Skeletal muscle tissue (tissue), 4 donors: ENCODE data around the gene PPAT. TPM values are rescaled to one million over a fixed set of nuclear protein-coding genes. Genes with fewer than 3 reads are reported as not detected.
"Not testable (repeated sequence)": the region's sequence is repeated elsewhere in the genome, so short reads cannot be mapped to it uniquely, and the experiment has no call there.

ENCODE experiments used
- H3K27ac ChIP-seq: one replicate; pipeline ENCODE4 v1.7.0; 2013; ENCODE audit warnings: mild to moderate bottlenecking, low read depth, low read length, inconsistent platforms
- H3K27me3 ChIP-seq, 3 donors: one replicate each; pipeline ENCODE4 v1.7.0; 2013; ENCODE audit warnings: low read length in 3 of 3; ENCODE audit not compliant: control insufficient read depth in 3 of 3, insufficient read depth in 3 of 3
- H3K36me3 ChIP-seq, 3 donors: one replicate each; pipeline ENCODE4 v1.7.0; 2013; ENCODE audit warnings: low read length in 3 of 3; ENCODE audit not compliant: control insufficient read depth in 3 of 3, insufficient read depth in 3 of 3
- H3K4me1 ChIP-seq, 3 donors: one replicate each; pipeline ENCODE4 v1.7.0; 2013; ENCODE audit warnings: low read length in 3 of 3, mild to moderate bottlenecking in 3 of 3; ENCODE audit not compliant: control insufficient read depth in 3 of 3, insufficient read depth in 3 of 3
- H3K4me3 ChIP-seq, 3 donors: one replicate each; pipeline ENCODE4 v1.7.0; 2013; ENCODE audit warnings: low read length in 3 of 3
- H3K9ac ChIP-seq, 3 donors: one replicate each; pipeline ENCODE4 v1.7.0; 2013; ENCODE audit warnings: low read length in 3 of 3, mild to moderate bottlenecking in 3 of 3, moderate library complexity in 2 of 3, low read depth in 1 of 3
- H3K9me3 ChIP-seq, 3 donors: one replicate each; pipeline ENCODE4 v1.7.0; 2013; ENCODE audit warnings: low read length in 3 of 3; ENCODE audit not compliant: control insufficient read depth in 3 of 3
- total RNA-seq: library from RNA; depleted of rRNA; stranded (reverse); fragments of >200 nt; gene quantifications from one replicate; pipeline ENCODE4 v1.2.3, GENCODE V29; 2014
- donor health status: Osteomylitis.

The PPAT gene
- 9.4 TPM for total RNA-seq

DNA sequence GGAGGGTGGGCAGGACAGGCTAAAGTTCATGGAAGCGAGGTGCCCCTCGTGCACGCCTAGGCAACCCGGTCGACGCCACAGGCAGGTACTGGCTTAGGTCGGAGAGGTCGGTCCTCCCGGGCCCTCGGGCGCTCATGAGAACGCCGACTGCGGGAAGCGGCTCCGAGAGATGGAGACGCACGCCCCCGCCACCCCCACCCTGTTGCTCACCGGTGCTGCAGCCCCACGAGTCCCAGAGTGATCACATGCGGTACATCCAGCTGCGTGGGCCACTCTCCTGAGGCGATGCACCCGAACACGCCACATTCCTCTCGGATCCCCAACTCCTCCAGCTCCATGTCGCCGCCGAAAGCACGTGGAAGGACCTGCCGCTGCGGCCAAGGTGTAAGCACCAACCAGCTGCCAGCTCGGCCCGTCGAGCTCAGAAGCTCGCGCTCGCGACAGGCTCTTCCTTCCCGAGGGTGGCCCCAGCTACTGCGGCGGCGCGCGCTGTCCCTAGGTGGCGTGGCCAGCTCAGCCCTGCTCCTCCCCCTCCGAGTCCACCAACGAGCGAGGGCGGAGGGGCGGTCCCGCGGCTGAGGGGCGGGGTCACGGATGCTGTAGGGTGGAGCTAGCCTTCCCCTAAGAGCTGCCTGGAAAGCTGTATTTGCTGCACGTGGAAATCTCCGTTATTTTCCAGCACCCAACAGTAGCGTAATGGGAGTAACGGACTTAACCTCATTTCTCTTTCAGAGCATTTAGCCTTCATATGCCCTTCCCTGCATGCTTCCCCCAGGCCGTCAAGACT, at the start of gene PPAT:
TSS of gene PPAT (minus strand) at position 476 of the 787 bp plus-strand sequence. CDS start at position 338, 138 bp downstream.
- no peaks in the 10 kb centered on the region for H3K9me3 ChIP-seq
- peak within 1 kb of the TSS; percentile 92 to 97 (median 95) for H3K4me3 ChIP-seq
- peaks cover 10 to 28% (median 13%) of the 10 kb centered on the region in 3 donors for H3K4me1 ChIP-seq
- no peaks in the 10 kb centered on the region for H3K27me3 ChIP-seq
- peak within 1 kb of the TSS; percentile 79 to 92 (median 85) for H3K9ac ChIP-seq
- peak within 1 kb of the TSS; percentile 94 for H3K27ac ChIP-seq
- peaks cover 0 to 2% (median 0%) of the 10 kb centered on the region in 3 donors for H3K36me3 ChIP-seq

DNA sequence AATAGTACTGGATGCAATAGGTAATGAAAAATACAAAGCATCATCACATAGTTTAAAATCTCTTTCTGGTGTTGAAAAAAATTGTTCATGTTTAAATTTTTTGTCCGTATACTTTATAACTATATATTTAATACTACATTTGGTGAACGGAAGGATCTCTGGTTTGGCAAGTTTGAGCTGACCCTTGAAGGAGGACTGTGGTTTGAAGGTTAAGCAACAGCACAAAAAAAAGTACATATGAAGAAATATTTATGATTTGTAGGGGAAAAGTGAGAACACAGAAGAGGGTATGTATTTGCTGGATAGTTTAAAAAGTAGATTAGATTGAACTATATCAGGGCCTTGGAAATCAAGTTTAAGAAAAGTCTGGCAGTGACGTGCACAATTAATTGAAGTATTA, 45.3 kb upstream of the PPAT start:
- no peak overlapping the region for H3K27ac ChIP-seq
- H3K9me3 ChIP-seq: no peaks in the 10 kb centered on the region
- H3K4me1 ChIP-seq: no peaks in the 10 kb centered on the region
- H3K27me3 ChIP-seq: no peaks in the 10 kb centered on the region
- no peak overlapping the region for H3K9ac ChIP-seq
- H3K36me3 ChIP-seq: peaks cover 23 to 54% (median 43%) of the 10 kb centered on the region in 3 donors
- no peak overlapping the region for H3K4me3 ChIP-seq

DNA sequence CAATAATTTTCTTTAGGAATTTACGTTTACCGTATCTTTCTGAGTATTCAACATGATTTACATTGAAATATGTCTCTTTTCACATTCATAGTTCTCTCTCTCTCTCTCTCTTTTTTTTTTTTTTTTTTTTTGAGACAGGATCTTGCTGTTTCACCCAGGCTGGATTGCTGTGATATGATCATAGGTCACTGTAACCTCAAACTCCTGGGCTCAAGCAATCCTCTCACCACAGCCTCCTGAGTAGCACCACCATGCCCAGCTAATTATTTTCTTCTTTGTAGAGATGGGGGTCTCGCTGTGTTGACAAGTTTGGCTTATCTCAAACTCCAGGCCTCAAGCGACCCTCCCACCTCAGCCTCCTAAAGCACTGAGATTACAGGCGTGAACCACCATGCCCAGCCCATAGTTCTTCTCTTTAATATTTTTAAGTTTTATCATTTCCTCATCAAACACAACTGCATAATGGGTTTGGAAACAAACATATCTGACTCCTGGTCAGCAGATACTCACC, 41.8 kb upstream of the PPAT start:
- no peaks in the 10 kb centered on the region for H3K4me1 ChIP-seq
- H3K27me3 ChIP-seq: no peaks in the 10 kb centered on the region
- no peak overlapping the region for H3K9ac ChIP-seq
- no peaks in the 10 kb centered on the region for H3K9me3 ChIP-seq
- no peak overlapping the region for H3K27ac ChIP-seq
- H3K4me3 ChIP-seq: no peak overlapping the region
- peaks cover 31 to 53% (median 44%) of the 10 kb centered on the region in 3 donors for H3K36me3 ChIP-seq

DNA sequence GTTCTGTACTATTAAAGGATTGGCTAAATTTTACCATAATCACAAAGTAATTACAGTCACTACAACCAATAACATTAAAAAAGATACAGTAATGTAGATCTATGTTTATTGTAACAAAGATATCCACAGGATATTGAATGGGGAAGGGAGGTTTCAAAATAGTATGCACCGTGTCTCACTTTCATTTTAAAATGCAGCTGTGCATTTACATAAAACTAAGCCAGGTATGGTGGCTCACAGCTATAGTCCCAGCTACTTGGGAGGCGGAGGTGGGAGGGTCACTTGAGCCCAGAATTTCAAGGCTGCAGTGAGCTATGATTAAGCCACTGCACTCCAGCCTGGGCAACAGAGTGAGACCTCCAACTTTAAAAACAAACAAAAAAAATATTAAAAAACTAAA, 40.5 kb upstream of the PPAT start:
- no peaks in the 10 kb centered on the region for H3K4me1 ChIP-seq
- no peaks in the 10 kb centered on the region for H3K9me3 ChIP-seq
- no peaks in the 10 kb centered on the region for H3K27me3 ChIP-seq
- no peak overlapping the region for H3K27ac ChIP-seq
- H3K9ac ChIP-seq: no peak overlapping the region
- no peak overlapping the region for H3K4me3 ChIP-seq
- peaks cover 33 to 60% (median 53%) of the 10 kb centered on the region in 3 donors for H3K36me3 ChIP-seq

DNA sequence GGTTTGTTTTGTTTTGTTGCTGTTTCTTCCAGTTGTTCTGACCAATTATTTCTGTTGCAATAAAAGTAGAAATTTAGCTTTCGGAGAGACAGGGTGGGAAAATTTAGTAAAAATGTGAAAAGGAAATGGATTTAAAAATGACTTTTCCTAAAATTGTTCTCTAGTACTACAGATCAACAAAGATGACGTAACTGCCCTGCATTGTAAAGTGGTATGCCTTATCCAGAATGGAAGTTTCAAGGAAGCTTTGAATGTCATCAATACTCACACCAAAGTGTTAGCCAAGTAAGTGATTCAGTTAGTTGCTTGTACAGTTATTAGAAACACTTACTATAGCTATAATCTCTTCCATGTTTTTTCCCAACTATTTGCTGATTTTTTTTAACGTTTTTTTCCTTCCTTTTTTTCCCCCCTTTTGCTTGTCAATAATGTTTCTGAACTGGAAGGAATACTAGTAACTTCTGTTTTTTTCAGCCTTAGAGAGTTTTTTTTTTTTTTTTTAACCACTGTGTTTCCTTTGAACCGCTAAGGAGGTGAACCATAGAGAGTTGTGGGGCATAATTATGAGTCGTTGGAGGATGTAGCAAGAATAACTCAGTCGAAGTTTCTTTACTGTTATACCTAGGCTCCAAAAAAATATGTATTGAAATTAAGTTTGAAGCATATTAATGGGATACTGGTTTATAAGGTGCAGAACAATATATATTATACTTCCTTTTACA, 34.2 kb upstream of the PPAT start:
- Histone ChIP-seq H3K9me3 (no peaks in the 10 kb centered on the region), H3K36me3 (peaks cover 11 to 21% (median 21%) of the 10 kb centered on the region in 3 donors), H3K27me3 (no peaks in the 10 kb centered on the region), H3K4me3 (no peak overlapping the region), H3K27ac (no peak overlapping the region), H3K9ac (no peak overlapping the region), H3K4me1 (peaks cover 13 to 29% (median 16%) of the 10 kb centered on the region in 3 donors)

DNA sequence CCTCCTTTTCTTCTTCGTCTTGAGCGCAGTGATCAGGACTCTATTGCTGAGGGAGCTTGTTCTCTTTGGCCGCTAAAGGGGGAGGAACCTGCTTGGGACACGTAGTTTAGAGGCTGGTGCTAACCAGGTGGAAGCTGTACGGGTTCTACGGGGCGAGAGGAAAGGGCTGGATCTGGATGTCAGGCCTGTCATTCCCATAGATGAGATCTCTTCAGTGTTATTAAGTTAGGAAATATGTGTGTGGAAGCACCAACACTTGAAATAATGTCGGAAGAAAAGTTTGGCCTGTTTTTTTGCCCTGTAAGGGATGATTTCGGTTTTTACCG, 32.6 kb upstream of the PPAT start:
- no peaks in the 10 kb centered on the region for H3K9me3 ChIP-seq
- H3K36me3 ChIP-seq: peaks cover 6 to 13% (median 12%) of the 10 kb centered on the region in 3 donors
- H3K27ac ChIP-seq: peak overlapping the region; percentile 76
- H3K27me3 ChIP-seq: no peaks in the 10 kb centered on the region
- peak overlapping the region; percentile 79 to 91 (median 82) for H3K9ac ChIP-seq
- H3K4me1 ChIP-seq: peaks cover 13 to 31% (median 16%) of the 10 kb centered on the region in 3 donors
- H3K4me3 ChIP-seq: peak overlapping the region; percentile 89 to 95 (median 92)

DNA sequence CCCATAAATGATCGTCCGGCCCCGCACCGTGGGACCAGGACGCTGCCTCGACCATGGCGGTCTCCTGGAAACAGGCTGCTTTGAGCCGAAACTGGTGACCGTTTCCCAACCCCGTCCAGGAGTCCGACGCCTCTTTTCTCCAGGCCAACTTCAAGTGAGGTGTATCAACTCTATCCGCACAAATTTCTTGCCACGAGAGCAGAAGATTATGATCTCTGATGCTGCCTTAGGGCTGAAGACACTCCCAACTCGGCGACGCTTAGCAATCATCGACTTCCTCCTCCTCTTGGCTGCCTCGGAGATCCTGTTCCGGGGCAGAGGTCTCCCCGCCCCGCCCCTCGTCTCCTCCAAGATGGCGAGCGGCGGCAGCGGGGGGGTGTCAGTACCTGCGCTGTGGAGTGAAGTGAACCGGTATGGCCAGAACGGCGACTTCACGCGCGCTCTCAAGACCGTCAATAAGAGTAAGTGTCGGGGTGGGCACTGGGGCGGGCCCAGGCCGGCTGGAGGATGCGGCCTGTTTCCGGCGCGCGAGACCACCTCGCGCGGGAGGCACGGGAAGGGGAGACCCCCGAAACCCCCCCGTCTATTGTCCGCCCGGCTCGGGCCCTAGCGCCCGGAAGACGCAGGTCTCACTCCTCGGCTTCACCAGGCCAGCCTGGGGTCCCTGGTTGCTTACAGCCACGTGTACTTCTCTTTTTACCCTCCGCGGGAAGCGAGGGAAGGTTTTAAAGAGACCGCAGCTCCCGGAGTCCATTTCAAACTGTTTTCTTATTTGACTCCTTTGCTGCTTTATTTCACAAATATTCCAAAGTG, 32.1 kb upstream of the PPAT start, which contains the start of gene SRP72:
TSS of gene SRP72 (plus strand) at position 334 of the 813 bp plus-strand sequence. CDS start at position 353, 19 bp downstream.
- H3K27ac ChIP-seq: peak within 1 kb of the TSS; percentile 76
- H3K4me1 ChIP-seq: peaks cover 13 to 31% (median 16%) of the 10 kb centered on the region in 3 donors
- H3K27me3 ChIP-seq: no peaks in the 10 kb centered on the region
- H3K4me3 ChIP-seq: peak within 1 kb of the TSS; percentile 89 to 95 (median 92)
- peaks cover 6 to 12% (median 10%) of the 10 kb centered on the region in 3 donors for H3K36me3 ChIP-seq
- H3K9ac ChIP-seq: peak within 1 kb of the TSS; percentile 79 to 91 (median 84)
- no peaks in the 10 kb centered on the region for H3K9me3 ChIP-seq

DNA sequence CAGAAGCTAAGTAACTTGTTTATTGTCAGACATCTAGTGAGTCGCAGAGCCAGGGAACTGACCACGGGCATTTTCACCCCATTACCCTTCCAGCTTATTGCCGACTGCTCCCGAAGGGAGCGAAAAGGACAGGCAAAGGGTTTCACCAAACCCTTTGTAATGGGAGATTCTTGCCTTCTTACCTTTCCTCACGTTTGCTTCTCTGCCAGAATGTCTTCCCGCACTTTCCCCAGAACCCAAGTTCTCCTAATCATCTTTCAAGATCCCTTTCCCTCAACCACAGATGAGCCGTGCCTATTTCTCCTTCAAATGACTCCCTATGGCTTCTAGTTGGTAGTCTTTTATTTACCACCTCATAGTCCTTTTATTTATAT, 31.5 kb upstream of the PPAT start:
- H3K9ac ChIP-seq: peak overlapping the region; percentile 79 to 91 (median 84)
- H3K4me1 ChIP-seq: peaks cover 13 to 31% (median 16%) of the 10 kb centered on the region in 3 donors
- H3K36me3 ChIP-seq: peaks cover 5 to 14% (median 13%) of the 10 kb centered on the region in 3 donors
- peak overlapping the region; percentile 76 for H3K27ac ChIP-seq
- no peaks in the 10 kb centered on the region for H3K9me3 ChIP-seq
- H3K27me3 ChIP-seq: no peaks in the 10 kb centered on the region
- H3K4me3 ChIP-seq: peak overlapping the region; percentile 89 to 95 (median 92)

DNA sequence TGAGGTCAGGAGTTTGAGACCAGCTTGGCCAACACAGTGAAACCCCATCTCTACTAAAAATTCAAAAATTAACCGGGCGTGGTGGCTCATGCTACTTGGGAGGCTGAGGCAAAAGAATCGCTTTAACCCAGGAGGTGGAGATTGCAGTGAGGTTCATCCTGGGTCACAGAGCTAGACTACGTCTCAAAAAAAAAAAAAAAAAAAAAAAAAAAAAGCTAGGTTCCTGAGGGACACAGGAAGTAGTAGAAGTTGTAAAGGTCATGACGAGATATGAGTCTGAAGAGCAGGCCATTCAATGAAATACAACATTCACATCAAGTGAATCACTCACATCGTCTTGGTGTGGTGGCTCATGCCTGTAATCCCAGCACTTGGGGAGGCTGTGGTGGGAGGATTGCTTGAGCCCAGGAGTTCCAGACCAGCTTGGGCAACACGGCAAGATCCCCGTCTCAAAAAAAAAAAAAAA, 30.9 kb upstream of the PPAT start:
- H3K27ac ChIP-seq: peak overlapping the region; percentile 76
- H3K9ac ChIP-seq: peak overlapping the region; percentile 79 to 91 (median 84)
- not testable (repeated sequence) for H3K9me3 ChIP-seq, H3K27me3 ChIP-seq, H3K36me3 ChIP-seq
- H3K4me3 ChIP-seq: peak overlapping the region; percentile 89 to 95 (median 92)
- H3K4me1 ChIP-seq: peaks cover 13 to 31% (median 16%) of the 10 kb centered on the region in 3 donors
